ENCODE measurements around the gene RNASEL. TPM values are rescaled to one million over a fixed set of nuclear protein-coding genes. Genes with fewer than 3 reads are reported as not detected.

The RNASEL gene
- total and polyA plus RNA-seq, 9 of the 15 experiments (the other 6 are each of a cell fraction or from before 2014, with no cell fraction given) = 4.3 to 11.1 (median 7.2) TPM

GRCh38 chr1:182587666-182588499, 1.2 kb downstream of the RNASEL start (continued):
- TF ChIP-seq ZBTB2 (IDR thresholded peaks at IDR 0.05) = no peak
- no peak for TF ChIP-seq NFE2L1 (tag; IDR thresholded peaks at IDR 0.05; ENCODE audit: borderline replicate concordance, low read depth)
- TF ChIP-seq CCNT2 (IDR thresholded peaks at IDR 0.05; ENCODE audit: borderline replicate concordance, extremely low read depth, insufficient read length, low read depth, low read length) = no peak
- TF ChIP-seq CHCHD3 (CRISPR knock-in tag; IDR thresholded peaks at IDR 0.05) = no peak
- no peak for TF ChIP-seq PREB (CRISPR knock-in tag; IDR thresholded peaks at IDR 0.05)
- TF ChIP-seq ZNF407 (IDR thresholded peaks at IDR 0.05; ENCODE audit: low read depth) = no peak
- no peak for TF ChIP-seq TEAD4 (IDR thresholded peaks at IDR 0.05; ENCODE audit: low read length)
- no peak for TF ChIP-seq TEAD4 (CRISPR knock-in tag; IDR thresholded peaks at IDR 0.05; ENCODE audit: borderline replicate concordance)
- TF ChIP-seq RHOXF2B (CRISPR knock-in tag; conservative IDR thresholded peaks at IDR 0.05) = no peak
- no peak for TF ChIP-seq RERE (CRISPR knock-in tag; IDR thresholded peaks at IDR 0.05; ENCODE audit: borderline replicate concordance)

Data from K562 (cell line).